Measurements from ENCODE around the gene ZDHHC7. TPM values are rescaled to one million over a fixed set of nuclear protein-coding genes. Genes with fewer than 3 reads are reported as not detected.

ZDHHC7 gene
- total RNA-seq, 2 experiments from 2014 or later, result 20.7 to 23.6 TPM

GRCh38 chr16:84992717-84993075 is 18.6 kb downstream of the ZDHHC7 start:
- Mint-ChIP-seq H3K4me1 (ENCODE audit: low read depth) (peaks cover 8% of the 10 kb centered on the region), H3K4me3 (no peak overlapping the region), H3K9me3 (no peaks in the 10 kb centered on the region), H3K27me3 (no peaks in the 10 kb centered on the region), H3K36me3 (ENCODE audit: low read depth) (peaks cover 32% of the 10 kb centered on the region), H3K27ac (no peak overlapping the region)
- intact Hi-C loops (cut with micrococcal nuclease), result no loop called here
- ATAC-seq, result no peak
- TF ChIP-seq, protein P1, sequence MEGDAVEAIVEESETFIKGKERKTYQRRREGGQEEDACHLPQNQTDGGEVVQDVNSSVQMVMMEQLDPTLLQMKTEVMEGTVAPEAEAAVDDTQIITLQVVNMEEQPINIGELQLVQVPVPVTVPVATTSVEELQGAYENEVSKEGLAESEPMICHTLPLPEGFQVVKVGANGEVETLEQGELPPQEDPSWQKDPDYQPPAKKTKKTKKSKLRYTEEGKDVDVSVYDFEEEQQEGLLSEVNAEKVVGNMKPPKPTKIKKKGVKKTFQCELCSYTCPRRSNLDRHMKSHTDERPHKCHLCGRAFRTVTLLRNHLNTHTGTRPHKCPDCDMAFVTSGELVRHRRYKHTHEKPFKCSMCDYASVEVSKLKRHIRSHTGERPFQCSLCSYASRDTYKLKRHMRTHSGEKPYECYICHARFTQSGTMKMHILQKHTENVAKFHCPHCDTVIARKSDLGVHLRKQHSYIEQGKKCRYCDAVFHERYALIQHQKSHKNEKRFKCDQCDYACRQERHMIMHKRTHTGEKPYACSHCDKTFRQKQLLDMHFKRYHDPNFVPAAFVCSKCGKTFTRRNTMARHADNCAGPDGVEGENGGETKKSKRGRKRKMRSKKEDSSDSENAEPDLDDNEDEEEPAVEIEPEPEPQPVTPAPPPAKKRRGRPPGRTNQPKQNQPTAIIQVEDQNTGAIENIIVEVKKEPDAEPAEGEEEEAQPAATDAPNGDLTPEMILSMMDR (IDR thresholded peaks at IDR 0.05), result no peak
- ChIA-PET CTCF (interaction anchor here (0.7 to 1.9 kb wide), 2 partner anchors 22 to 68 kb away, joined by 3 to 4 read pairs; no protein-coding TSS in a partner anchor), POLR2A (no interaction called here)
- DNase-seq, result no peak

DNA sequence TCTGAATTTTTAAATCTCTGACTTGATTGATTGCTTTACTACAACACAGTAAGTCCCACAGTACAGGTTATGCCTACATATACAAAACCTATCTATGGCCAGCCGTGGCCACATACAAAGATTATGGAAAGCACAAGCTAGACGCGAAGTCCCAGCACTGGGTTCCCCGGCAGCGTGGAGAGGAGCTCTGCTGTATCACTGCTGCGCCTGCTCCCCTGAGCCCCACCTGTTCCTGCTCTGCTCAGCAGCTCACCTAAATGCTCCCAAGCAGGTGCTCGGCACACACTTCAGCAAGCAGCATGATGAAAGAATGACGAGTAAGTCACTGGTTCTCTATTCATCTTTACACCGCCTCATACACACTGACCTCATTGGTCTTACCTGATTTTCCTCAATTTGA is 20.6 kb downstream of the ZDHHC7 start:
- H3K4me1 Mint-ChIP-seq (ENCODE audit: low read depth), result peaks cover 9% of the 10 kb centered on the region
- DNase-seq (no peak), ATAC-seq (no peak)
- H3K36me3 Mint-ChIP-seq (ENCODE audit: low read depth), result peaks cover 44% of the 10 kb centered on the region
- H3K4me3 Mint-ChIP-seq, result no peak overlapping the region
- TF ChIP-seq, protein P1 (IDR thresholded peaks at IDR 0.05), result no peak
- POLR2A ChIA-PET, result no interaction called here
- H3K27me3 Mint-ChIP-seq, result no peaks in the 10 kb centered on the region
- no peak overlapping the region for H3K27ac Mint-ChIP-seq
- no peaks in the 10 kb centered on the region for H3K9me3 Mint-ChIP-seq
- intact Hi-C loops (cut with micrococcal nuclease), result no loop called here
- CTCF ChIA-PET, result interaction anchor here (1.0 to 1.7 kb wide), 2 partner anchors 19 to 39 kb away, joined by 3 to 10 read pairs; no protein-coding TSS in a partner anchor

DNA sequence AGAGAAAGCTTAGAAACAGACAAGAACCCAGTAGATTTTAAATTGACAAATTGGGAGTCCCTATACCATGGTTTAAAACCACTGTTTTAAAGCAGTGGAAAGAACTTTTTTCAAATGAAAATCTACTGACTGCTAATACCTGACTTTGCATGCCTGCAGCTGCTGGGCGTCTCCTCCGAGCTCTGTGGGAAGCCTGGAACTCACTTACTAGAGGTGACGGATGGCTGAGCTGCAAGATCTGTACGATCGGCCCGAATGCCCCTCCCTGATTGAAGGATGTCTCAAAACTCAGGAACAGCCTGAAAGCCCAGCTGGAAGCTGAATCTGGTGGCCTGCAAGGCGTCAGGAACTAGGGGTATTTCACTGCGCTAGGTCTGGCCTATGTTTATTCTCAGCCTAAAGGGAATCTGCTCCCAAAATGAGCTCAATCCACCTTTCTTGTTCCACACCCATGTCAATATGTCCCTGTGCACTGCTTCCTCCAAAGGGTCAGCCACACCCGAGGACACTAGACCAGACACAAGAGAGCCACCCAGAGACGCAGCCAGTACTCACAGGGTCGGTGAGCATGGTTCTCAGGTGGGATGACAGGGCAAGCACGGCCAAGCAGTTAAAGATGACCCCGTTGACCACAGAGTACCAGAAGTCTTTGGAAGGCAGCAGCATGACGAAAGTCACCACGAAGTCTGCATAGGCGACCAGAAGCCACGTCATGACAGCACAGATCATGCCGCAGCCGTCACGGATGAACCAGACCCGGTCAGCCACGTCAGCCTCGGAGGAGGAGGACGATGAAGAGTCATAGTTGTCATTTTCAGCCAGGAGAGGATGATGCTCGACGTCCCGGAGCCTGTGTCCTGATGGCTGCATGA is 21.4 kb downstream of the ZDHHC7 start:
- H3K36me3 Mint-ChIP-seq (ENCODE audit: low read depth), result peaks cover 40% of the 10 kb centered on the region
- H3K4me1 Mint-ChIP-seq (ENCODE audit: low read depth), result peaks cover 9% of the 10 kb centered on the region
- H3K27me3 Mint-ChIP-seq, result no peaks in the 10 kb centered on the region
- CTCF ChIA-PET, result interaction anchor here (0.8 to 1.7 kb wide), 3 partner anchors 19 to 97 kb away, joined by 3 to 10 read pairs (median 3); no protein-coding TSS in a partner anchor
- TF ChIP-seq, protein P1 (IDR thresholded peaks at IDR 0.05), result no peak
- POLR2A ChIA-PET, result no interaction called here
- H3K9me3 Mint-ChIP-seq, result no peaks in the 10 kb centered on the region
- no peak overlapping the region for H3K27ac Mint-ChIP-seq
- intact Hi-C loops (cut with micrococcal nuclease), result no loop called here
- DNase-seq, result no peak
- H3K4me3 Mint-ChIP-seq, result no peak overlapping the region
- ATAC-seq, result no peak

GRCh38 chr16:84988328-84989080 is 22.8 kb downstream of the ZDHHC7 start:
- CTCF ChIA-PET, result interaction anchor here (0.8 to 0.9 kb wide), 2 partner anchors 39 to 98 kb away, joined by 3 read pairs; no protein-coding TSS in a partner anchor
- H3K27me3 Mint-ChIP-seq, result no peaks in the 10 kb centered on the region
- H3K4me3 Mint-ChIP-seq, result no peak overlapping the region
- TF ChIP-seq, protein P1 (IDR thresholded peaks at IDR 0.05), result no peak
- no peaks in the 10 kb centered on the region for H3K9me3 Mint-ChIP-seq
- H3K27ac Mint-ChIP-seq, result no peak overlapping the region
- no peak for ATAC-seq
- peaks cover 36% of the 10 kb centered on the region for H3K36me3 Mint-ChIP-seq (ENCODE audit: low read depth)
- POLR2A ChIA-PET, result interaction anchor here (0.6 kb wide), 1 partner anchor 361 kb away, joined by 3 read pairs; no protein-coding TSS in a partner anchor
- H3K4me1 Mint-ChIP-seq (ENCODE audit: low read depth), result peaks cover 9% of the 10 kb centered on the region
- DNase-seq, result no peak
- intact Hi-C loops (cut with micrococcal nuclease), result no loop called here

Measured in activated CD8-positive, alpha-beta T cell treated with anti-CD3 and anti-CD28 coated beads for 36 hours (primary cell).